Activated CD8-positive, alpha-beta memory T cell treated with anti-CD3 and anti-CD28 coated beads, Interleukin-2, amount 50 U/mL, for 1 hour (primary cell): ENCODE measurements around the gene ZDHHC18.

Source experiments
- DNase-seq: peaks from one replicate; pipeline ENCODE4 v3.0.0-alpha.2; 2020; ENCODE audit errors: extremely low read depth

Gene ZDHHC18

DNA sequence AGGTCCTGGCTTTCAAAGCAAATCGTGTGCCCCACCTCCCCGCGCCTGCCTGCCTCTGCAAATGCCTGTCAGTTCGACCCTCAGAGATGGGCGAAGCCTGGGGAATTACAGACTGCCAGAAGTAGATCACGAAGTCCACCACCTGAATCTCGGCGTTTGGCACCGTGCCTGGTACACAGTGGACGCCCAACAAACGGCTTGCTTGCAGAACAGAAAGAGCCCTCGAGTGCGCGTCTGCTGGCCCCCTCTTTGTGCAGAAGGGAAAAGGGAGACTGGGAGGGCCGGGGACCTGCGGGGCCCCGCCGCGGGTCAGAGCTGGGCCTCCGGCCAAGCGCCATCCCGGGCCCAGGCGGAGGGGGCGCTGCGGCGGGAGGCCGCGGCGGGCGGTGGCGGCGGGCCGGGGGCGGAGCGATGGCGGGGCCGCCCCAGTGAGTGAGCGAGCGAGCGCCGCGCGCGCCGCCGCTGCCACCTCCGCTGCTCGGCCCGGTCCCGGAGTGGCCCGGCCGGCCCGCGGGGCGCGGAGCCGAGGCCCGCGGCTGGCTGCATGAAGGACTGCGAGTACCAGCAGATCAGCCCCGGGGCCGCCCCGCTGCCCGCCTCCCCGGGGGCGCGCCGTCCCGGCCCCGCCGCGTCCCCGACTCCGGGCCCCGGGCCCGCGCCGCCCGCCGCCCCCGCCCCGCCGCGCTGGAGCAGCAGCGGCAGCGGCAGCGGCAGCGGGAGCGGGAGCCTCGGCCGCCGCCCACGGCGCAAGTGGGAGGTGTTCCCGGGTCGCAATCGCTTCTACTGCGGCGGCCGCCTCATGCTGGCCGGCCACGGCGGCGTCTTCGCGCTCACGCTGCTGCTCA is at the start of gene ZDHHC18:
Gene ZDHHC18, plus strand, starts transcription at position 428 of the 845 bp plus-strand sequence. Its CDS starts 117 bp downstream, at position 545.
- no peak for DNase-seq

GRCh38 chr1:26779098-26779668 is 47.3 kb upstream of the ZDHHC18 start:
- no peak for DNase-seq

DNA sequence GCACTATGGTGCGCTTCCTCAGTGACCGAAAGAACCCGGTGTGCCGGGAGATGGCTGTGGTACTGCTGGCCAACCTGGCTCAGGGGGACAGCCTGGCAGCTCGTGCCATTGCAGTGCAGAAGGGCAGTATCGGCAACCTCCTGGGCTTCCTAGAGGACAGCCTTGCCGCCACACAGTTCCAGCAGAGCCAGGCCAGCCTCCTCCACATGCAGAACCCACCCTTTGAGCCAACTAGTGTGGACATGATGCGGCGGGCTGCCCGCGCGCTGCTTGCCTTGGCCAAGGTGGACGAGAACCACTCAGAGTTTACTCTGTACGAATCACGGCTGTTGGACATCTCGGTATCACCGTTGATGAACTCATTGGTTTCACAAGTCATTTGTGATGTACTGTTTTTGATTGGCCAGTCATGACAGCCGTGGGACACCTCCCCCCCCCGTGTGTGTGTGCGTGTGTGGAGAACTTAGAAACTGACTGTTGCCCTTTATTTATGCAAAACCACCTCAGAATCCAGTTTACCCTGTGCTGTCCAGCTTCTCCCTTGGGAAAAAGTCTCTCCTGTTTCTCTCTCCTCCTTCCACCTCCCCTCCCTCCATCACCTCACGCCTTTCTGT is 46.0 kb upstream of the ZDHHC18 start:
- no peak for DNase-seq

DNA sequence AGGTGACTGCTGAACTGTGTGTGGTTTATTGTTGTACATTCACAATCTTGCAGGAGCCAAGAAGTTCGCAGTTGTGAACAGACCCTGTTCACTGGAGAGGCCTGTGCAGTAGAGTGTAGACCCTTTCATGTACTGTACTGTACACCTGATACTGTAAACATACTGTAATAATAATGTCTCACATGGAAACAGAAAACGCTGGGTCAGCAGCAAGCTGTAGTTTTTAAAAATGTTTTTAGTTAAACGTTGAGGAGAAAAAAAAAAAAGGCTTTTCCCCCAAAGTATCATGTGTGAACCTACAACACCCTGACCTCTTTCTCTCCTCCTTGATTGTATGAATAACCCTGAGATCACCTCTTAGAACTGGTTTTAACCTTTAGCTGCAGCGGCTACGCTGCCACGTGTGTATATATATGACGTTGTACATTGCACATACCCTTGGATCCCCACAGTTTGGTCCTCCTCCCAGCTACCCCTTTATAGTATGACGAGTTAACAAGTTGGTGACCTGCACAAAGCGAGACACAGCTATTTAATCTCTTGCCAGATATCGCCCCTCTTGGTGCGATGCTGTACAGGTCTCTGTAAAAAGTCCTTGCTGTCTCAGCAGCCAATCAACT is 45.2 kb upstream of the ZDHHC18 start:
- DNase-seq: no peak

DNA sequence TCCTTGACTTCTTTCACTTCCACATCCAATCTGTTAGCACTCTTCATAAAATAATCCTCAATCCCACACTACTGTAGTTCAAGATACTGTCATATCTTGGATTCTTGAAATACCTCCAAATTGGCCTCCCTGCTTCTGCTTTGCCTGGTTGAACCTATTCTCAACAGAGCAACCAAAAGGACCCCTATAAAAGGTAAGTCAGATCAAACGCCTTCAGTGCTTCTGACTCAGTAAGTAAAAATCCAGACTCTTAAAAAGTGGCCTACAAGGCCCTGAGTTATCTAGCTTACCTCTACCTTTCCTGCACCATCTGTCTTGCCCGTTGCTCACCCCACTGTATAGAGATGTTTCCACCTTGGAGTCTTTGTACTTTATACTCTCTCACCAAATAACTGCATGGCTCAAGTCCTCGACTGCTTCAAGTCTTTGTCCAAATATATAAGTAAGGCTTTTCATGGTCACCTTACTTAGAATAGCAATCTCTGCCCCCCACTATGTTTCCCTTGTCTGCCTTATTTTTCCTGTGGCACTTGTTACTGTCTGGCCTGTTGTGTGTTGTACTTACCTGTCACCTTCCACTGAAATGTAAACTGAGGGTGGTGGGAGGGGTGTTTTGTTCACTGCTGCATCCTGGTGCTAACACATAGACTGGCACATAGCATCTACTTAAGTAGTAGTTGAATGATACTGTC is 43.8 kb upstream of the ZDHHC18 start:
- no peak for DNase-seq

GRCh38 chr1:26783646-26784022 is 42.9 kb upstream of the ZDHHC18 start:
- no peak for DNase-seq

- DNase-seq: no peak
These were observed 42.2 kb upstream of the ZDHHC18 start for GRCh38 chr1:26784023-26784871.

GRCh38 chr1:26784886-26785285 is 41.6 kb upstream of the ZDHHC18 start:
- DNase-seq: no peak

DNA sequence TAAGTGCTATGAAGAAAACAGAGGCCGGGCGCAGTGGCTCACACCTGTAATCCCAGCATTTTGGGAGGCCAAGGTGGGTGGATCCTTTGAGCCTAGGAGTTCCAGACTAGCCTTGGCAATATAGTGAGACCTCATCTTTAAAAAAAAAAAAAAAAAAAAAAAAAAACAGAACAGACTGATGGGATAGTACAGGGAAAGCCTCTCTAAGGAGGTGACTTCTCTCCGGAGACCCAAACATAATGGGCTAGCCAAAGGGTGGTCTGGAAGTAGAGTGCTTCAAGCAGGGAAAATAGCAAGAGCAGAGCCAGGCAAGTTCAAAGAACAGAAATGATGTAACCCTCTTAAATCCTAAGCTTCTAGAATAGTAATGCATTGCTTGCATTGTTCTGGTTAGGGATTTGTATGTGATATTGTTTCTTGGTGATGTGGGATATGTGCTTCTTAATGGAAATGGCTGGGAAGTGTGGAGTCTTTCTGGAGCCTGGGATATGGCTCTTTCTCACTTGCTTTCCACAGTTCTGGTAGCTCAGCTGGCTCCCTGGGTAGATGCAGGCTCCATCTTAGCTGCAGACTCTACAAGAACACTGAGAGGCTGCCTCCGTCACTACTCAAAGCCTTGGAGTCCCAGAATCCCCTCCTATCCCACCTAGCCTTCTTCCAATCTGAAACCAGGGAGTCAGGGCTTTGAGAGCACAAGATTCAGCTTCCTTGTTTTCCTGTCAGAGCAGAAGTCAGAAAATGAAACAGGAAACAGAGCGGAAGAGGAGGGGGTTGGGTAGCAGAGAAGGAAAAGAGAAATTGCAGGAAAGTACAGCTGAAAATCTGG is 40.7 kb upstream of the ZDHHC18 start:
- no peak for DNase-seq

DNA sequence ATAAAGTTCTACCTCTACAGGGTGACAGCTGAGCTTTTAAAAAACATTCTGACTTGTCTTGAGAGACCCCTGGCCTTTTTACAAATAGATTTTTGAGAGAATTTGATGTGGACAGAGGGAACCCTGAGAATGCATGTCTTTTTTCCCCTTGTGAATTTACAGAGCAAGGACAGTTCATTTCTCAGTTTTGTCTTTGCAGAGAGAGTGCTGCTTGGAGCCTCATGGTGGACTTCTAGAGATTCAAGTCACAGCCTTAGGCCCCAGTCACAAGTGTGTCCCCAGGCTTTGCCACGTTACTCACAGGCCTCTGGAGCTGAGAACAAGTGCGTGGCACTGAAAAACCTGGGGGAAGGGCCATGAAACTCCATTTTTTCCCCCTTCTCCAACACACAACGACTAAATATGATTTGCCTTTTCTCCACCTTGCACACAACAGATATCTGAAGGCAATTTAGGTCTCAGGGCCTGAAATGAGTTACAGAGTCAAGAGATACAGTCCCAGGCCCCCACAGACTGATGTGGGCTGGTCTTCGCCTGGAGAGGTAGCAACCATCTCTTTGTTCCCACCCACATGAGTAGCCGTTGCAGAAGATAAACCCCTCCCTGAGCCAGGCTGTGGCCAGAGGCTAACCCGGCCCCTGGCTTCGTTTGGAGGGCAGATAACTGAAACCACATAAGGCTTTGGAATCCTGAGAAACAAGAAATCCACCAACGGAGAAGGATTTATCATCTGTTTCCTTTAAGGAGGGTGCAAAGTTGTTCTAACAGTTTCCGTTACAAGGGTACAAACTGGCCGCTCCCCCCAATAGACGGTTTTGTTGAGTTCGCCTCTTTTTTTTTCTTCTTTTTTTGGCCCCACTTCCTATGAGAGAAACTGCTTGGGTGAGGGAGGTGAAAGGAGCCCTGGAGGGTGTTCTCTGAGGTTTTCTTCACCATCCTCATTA is 39.8 kb upstream of the ZDHHC18 start:
- DNase-seq: no peak

GRCh38 chr1:26787381-26787705 is 39.1 kb upstream of the ZDHHC18 start:
- peak; percentile 36 for DNase-seq

DNA sequence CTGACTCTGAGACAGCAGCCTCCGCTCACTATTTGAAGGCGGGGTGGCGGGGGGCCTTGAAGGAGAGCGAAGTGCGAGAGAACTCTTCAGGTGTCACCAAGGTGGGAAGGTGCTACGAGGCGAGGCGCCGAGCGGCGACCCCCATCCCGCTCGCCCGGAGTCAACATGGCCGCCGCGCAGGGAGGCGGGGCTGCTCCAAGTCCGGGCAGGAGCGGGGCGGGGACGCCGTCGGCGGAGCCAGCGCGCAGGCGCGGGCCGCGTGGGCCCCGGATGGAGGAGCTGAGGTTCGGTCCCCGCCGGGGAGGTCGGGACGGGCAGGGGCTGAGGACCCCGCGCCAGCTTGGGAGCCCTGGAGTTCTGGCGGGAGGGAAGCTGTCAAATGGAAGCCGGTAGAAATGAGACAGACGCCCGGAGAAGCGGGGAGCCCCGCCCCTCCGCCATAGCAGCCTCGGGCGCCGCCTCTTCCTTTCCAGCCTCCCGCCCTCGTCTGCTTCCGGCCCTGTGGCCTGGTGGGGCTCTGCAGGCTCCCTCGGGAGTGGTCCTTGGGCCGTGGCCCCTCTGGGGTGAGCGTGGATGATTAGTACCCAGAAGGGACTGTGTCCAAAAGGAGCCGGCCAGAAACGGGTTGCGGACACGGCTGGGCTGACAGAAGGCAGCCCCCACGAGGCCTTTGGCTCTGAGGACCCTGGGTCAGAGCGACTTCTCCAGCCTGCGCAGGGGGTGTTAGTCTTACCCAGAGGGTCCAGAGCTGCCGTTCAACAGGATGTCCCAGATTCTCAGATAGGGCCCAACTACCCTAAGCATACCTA is 38.6 kb upstream of the ZDHHC18 start, which contains the start of gene PIGV:
Gene PIGV, plus strand, starts transcription at position 245 of the 809 bp plus-strand sequence. CDS start 2,866 bp downstream, outside the sequence.
- peak; percentile 55 for DNase-seq

DNA sequence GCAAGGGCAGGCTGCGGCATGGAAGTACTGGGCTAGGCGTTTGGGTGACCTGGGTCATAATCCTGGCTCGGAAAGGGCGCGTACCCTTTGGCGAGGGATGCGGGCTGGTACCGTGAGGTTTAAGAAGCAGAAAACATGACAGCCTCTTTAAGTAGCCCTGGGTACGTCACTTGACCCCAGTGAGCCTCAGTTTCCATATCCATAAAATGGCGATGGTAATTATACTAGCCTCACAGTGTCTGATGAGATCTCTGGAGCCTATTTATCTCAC is 38.0 kb upstream of the ZDHHC18 start:
- DNase-seq: no peak

DNA sequence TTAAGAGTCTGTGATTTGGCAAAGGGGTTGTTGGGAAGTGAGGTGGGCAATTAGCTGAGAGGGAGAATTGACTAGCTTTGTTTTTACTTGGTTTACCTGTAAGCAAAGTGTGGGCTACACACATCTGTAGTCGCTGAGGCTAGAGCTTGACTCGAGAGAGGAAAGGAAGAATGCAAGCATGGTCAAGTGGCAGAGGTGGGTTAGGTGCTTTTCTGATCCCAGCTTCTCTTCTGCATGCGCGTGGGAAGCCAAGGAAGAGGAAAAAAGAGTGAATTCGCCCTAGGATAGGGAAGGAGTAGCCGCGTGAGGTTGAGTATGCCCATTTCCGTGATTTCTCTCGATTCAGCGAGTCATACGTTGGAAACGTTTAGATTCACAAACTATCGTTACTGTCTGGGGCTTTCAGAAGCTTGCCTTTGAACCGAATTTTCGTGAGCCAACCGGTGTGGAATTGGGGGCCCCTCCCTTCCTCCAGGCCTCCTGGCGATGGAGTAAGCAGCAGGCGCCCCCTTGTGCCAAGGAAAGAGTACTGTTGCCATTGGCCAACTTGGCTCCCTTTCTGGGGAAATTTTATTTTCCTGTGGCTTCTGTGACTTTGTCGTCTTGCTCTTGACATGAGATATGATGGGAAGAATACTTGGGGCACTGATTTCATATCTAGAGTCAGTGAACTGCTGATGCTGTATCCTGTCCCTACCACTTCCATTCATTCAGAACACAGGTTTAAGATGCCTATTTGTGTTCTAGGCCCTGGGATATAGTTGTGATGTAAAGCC is 37.5 kb upstream of the ZDHHC18 start:
- DNase-seq: peak; percentile 83

GRCh38 chr1:26789612-26789865 is 36.9 kb upstream of the ZDHHC18 start:
- DNase-seq: no peak

DNA sequence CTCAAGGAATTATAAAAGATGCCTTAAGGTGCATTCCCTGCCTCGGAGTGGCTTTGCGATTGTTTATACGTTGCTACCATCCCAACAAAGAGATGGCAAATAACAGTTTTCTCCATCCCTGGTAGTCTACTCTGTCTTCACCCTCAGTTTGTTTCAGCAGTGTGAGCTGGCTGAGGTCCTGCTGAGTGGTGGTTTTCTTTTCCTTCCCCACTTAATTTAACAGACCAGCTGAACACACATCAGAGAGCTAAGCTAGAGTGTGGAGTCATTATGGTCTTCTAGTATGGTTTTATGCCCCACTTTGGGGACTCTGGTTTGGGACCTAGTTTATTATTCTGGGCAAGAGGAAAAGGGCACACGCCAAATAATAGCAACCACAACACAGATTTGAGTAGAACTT is 36.6 kb upstream of the ZDHHC18 start:
- DNase-seq: no peak

- DNase-seq: no peak
These were observed 35.9 kb upstream of the ZDHHC18 start for GRCh38 chr1:26790551-26790953.

- no peak for DNase-seq
These were observed 35.3 kb upstream of the ZDHHC18 start for GRCh38 chr1:26791148-26791547.
